ENCODE data around the gene CITED4. TPM values are rescaled to one million over a fixed set of nuclear protein-coding genes. Genes with fewer than 3 reads are reported as not detected.

Gene CITED4
- total RNA-seq, 1 donor from 2014 or later, result 0.98 TPM

DNA sequence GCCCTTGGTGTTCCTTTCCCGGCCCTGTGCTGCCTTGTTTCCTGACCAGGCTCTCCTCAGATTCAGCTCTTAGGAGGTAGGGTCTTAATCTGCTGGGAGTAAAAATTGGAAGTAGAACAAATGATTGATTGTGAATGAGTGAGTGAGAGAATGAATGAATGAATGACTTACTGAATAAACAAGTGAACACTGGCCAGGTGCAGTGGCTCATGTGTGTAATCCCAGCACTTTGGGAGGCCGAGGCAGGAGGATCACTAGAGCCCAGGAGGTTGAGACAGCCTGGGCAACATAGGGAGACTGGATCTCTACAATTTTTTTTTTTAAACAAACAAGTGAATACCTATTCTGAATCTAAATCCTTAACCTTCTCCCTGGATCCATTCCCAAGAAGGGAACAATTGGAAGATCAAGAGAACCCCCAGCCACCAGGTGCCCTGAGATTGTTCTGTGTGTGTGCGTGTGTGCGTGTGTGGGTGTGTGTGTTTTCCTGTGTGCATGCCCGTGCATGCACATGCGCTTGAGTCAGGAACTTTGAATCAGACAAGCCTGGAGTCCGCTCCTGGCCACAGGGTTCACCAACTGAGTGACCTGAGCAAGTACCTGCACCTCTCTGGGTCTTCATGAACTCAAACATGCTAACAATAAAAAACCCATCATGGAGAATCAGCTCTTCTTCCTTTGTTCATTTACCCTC is 24.3 kb upstream of the CITED4 start:
- DNase-seq (no peak), ATAC-seq (ENCODE audit: low read depth) (no peak)
- H3K27ac Mint-ChIP-seq, result no peak overlapping the region
- POLR2A ChIA-PET, result no interaction called here
- intact Hi-C loops (cut with micrococcal nuclease), result no loop called here
- peaks cover 3% of the 10 kb centered on the region for H3K4me1 Mint-ChIP-seq
- peaks cover 55% of the 10 kb centered on the region for H3K27me3 Mint-ChIP-seq
- no peaks in the 10 kb centered on the region for H3K36me3 Mint-ChIP-seq (ENCODE audit: low read depth)
- peaks cover 3% of the 10 kb centered on the region for H3K9me3 Mint-ChIP-seq
- CTCF ChIA-PET, result no interaction called here
- H3K4me3 Mint-ChIP-seq, result no peak overlapping the region
- TF ChIP-seq, protein P1, sequence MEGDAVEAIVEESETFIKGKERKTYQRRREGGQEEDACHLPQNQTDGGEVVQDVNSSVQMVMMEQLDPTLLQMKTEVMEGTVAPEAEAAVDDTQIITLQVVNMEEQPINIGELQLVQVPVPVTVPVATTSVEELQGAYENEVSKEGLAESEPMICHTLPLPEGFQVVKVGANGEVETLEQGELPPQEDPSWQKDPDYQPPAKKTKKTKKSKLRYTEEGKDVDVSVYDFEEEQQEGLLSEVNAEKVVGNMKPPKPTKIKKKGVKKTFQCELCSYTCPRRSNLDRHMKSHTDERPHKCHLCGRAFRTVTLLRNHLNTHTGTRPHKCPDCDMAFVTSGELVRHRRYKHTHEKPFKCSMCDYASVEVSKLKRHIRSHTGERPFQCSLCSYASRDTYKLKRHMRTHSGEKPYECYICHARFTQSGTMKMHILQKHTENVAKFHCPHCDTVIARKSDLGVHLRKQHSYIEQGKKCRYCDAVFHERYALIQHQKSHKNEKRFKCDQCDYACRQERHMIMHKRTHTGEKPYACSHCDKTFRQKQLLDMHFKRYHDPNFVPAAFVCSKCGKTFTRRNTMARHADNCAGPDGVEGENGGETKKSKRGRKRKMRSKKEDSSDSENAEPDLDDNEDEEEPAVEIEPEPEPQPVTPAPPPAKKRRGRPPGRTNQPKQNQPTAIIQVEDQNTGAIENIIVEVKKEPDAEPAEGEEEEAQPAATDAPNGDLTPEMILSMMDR (IDR thresholded peaks at IDR 0.05), result no peak

DNA sequence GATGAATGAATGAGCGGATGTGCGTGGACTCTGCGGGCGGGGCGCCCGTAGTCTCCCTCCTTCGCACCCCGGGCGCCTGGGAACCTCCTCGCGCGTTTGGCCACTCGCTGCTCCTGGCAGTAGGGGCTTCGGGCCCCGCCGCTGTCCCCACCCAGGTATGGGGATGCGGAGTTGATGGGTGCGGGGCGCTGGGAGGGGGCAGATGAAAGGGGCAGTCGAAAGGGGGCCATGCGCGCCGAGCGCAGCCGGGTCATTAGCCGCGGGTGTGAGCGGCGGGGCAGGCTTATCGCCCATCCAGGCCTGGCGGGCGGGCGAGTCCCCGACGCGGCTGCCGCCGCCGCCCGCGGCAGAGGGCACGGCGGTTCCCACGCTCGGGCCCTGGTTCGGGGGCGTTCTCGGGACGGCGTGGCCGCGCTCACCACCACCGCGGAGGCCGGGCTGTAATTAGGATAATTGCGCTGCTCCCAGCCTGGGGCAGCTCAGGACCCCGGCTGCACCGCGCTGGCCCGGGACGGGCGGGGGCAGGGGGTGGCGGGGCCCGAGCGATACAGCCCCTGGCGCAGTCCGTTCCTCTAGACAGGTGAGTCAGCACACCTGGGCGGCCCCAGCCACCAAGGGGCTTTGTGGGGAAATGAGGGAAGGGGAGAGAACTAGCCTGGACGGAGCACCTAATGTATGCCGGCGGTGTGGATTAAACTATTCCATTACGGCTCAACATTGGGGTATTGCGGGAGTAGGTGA is 22.1 kb upstream of the CITED4 start:
- CTCF ChIA-PET, result no interaction called here
- intact Hi-C loops (cut with micrococcal nuclease), result no loop called here
- POLR2A ChIA-PET, result no interaction called here
- no peak overlapping the region for H3K27ac Mint-ChIP-seq
- peaks cover 3% of the 10 kb centered on the region for H3K9me3 Mint-ChIP-seq
- ATAC-seq (ENCODE audit: low read depth) (no peak), DNase-seq (no peak)
- no peak overlapping the region for H3K4me3 Mint-ChIP-seq
- TF ChIP-seq, protein P1 (IDR thresholded peaks at IDR 0.05), result no peak
- H3K36me3 Mint-ChIP-seq (ENCODE audit: low read depth), result no peaks in the 10 kb centered on the region
- H3K27me3 Mint-ChIP-seq, result peaks cover 50% of the 10 kb centered on the region
- peaks cover 3% of the 10 kb centered on the region for H3K4me1 Mint-ChIP-seq

DNA sequence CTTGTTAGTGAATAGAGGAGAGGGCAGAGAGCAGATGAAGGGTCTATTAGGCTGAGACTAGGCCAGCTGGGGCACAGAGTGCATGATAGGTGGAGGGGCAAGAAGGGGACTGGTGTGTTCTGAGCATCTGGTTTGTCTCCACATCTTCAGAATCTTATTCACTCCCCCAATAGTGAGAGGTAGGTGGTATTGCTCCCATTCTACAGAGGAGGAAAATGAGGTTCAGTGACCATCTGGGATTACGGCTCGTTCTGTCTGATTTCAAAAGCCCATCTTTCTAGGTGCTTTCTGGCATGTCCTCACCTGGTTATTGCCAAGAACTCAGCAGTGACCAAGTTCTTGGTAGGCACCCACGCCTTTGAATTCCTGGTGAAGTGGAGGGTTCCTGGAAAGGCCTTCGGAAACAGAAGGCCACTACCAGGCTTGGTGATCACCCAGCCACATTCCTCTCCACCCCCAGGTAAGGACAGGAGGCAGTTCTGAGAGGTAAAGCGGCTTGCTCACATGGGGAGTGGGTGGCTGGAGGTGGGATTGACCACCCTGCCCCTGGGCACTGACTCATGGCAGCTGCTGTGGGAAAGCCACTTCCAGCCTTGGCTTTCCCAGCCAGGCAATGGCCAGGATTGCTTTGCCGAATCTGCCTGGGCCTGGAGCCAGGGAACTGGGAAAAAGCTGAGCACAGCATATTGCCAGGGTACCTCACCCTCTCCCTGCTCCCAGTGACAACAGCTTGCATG is 18.8 kb upstream of the CITED4 start:
- POLR2A ChIA-PET, result no interaction called here
- no peak overlapping the region for H3K27ac Mint-ChIP-seq
- peaks cover 5% of the 10 kb centered on the region for H3K9me3 Mint-ChIP-seq
- CTCF ChIA-PET, result no interaction called here
- peaks cover 25% of the 10 kb centered on the region for H3K27me3 Mint-ChIP-seq
- no peak overlapping the region for H3K4me3 Mint-ChIP-seq
- DNase-seq (no peak), ATAC-seq (ENCODE audit: low read depth) (no peak)
- intact Hi-C loops (cut with micrococcal nuclease), result no loop called here
- H3K36me3 Mint-ChIP-seq (ENCODE audit: low read depth), result no peaks in the 10 kb centered on the region
- peaks cover 3% of the 10 kb centered on the region for H3K4me1 Mint-ChIP-seq
- TF ChIP-seq, protein P1 (IDR thresholded peaks at IDR 0.05), result no peak

DNA sequence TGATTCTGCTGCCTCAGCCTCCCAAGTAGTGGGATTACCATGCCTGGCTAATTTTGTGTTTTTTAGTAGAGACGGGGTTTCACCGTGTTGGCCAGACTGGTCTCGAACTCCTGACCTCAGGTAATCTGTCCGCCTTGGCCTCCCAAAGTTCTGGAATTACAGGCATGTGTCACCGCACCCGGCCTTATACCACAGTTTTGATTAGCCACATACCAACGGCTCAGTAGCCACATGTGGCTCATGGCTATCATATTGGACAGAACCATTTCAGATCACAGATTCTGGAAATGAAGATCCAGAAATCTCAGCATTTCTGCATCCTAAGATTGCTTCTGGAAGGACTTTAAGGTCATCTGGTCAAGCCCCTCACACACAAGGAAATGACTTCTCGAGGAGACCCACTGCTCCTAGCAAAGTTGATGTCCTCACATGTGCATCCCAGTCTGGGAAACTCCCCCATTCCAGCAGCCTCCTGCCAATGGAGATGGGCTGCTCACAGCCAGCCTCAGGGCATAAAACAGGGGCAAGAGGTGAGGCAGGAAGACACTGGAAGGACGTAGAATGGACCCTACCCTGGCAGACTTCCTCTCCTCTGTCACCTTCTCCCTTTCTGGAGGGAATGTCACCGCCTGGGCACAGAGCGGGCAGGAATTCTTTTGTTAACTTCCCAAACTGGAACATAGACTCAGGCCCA is 17.5 kb upstream of the CITED4 start:
- peaks cover 7% of the 10 kb centered on the region for H3K4me1 Mint-ChIP-seq
- TF ChIP-seq, protein P1 (IDR thresholded peaks at IDR 0.05), result no peak
- H3K27me3 Mint-ChIP-seq, result peaks cover 17% of the 10 kb centered on the region
- no peak overlapping the region for H3K4me3 Mint-ChIP-seq
- ATAC-seq (ENCODE audit: low read depth) (no peak), DNase-seq (no peak)
- ChIA-PET POLR2A (no interaction called here), CTCF (no interaction called here)
- no peaks in the 10 kb centered on the region for H3K36me3 Mint-ChIP-seq (ENCODE audit: low read depth)
- no peak overlapping the region for H3K27ac Mint-ChIP-seq
- intact Hi-C loops (cut with micrococcal nuclease), result no loop called here
- peaks cover 9% of the 10 kb centered on the region for H3K9me3 Mint-ChIP-seq

Data from activated B cell treated with CpG ODN at 0.5 μM for 24 hours (primary cell).